SK-N-SH (cell line): ENCODE data around the gene OR10H5.

ENCODE experiments used
- EZH2phosphoT487 ChIP-seq: fragments of 200-600 bp; sonication (generic); IDR thresholded peaks from 2 replicates; pipeline ENCODE4 v1.6.1; 2017; ENCODE audit warnings: low read depth, mixed run types, mild to moderate bottlenecking, antibody characterized with exemption, moderate library complexity, borderline replicate concordance
- JUND ChIP-seq: IDR thresholded peaks from 2 replicates; pipeline ENCODE4 v1.4.0; 2012
- MXI1 ChIP-seq: IDR thresholded peaks from 2 replicates; pipeline ENCODE4 v1.6.1; 2012; ENCODE audit warnings: mild to moderate bottlenecking, low read depth, low read length, improper control_type of control experiment
- POLR2AphosphoS5 ChIP-seq: IDR thresholded peaks from 2 replicates; pipeline ENCODE4 v1.6.1; 2012; ENCODE audit warnings: low read depth, low read length
- RAD21 ChIP-seq: IDR thresholded peaks from 2 replicates; pipeline ENCODE4 v1.6.1; 2012; ENCODE audit warnings: mild to moderate bottlenecking, low read length
- TF ChIP-seq, protein P1 (sequence below): fragments of 200-600 bp; sonication (generic); IDR thresholded peaks from 2 replicates; pipeline ENCODE4 v1.6.1; 2017; ENCODE audit warnings: antibody characterized with exemption, mild to moderate bottlenecking, moderate library complexity
- TF ChIP-seq, protein P2 (sequence below): fragments of 150-350 bp; IDR thresholded peaks from 2 replicates; pipeline ENCODE4 v1.6.1; 2016; ENCODE audit warnings: mild to moderate bottlenecking, low read depth, low read length
- TF ChIP-seq, protein P3 (sequence below): IDR thresholded peaks from 2 replicates; pipeline ENCODE4 v1.6.1; 2012; ENCODE audit warnings: mild to moderate bottlenecking, low read depth, low read length, moderate library complexity

DNA sequence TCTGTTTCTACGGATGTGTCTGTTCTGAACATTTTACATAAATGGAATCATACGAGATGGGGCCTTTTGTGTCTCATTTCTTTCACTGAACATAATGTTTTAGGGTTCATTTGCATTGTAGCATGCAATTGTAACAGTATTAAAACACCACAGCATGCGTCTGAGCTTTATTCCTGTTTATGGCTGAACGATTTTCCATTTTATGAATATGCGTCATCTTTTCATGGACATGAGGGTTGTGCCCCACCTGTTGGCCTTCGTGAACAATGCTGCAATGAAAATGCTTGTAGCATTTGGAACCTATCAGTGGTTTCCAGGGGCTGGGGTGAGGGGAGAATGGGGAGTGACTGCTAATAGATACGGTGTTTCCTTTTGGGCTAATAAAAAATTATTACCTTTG is 22.9 kb downstream of the OR10H5 start:
- TF ChIP-seq, protein P1, sequence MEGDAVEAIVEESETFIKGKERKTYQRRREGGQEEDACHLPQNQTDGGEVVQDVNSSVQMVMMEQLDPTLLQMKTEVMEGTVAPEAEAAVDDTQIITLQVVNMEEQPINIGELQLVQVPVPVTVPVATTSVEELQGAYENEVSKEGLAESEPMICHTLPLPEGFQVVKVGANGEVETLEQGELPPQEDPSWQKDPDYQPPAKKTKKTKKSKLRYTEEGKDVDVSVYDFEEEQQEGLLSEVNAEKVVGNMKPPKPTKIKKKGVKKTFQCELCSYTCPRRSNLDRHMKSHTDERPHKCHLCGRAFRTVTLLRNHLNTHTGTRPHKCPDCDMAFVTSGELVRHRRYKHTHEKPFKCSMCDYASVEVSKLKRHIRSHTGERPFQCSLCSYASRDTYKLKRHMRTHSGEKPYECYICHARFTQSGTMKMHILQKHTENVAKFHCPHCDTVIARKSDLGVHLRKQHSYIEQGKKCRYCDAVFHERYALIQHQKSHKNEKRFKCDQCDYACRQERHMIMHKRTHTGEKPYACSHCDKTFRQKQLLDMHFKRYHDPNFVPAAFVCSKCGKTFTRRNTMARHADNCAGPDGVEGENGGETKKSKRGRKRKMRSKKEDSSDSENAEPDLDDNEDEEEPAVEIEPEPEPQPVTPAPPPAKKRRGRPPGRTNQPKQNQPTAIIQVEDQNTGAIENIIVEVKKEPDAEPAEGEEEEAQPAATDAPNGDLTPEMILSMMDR = peak; percentile 38
- TF ChIP-seq, protein P2, sequence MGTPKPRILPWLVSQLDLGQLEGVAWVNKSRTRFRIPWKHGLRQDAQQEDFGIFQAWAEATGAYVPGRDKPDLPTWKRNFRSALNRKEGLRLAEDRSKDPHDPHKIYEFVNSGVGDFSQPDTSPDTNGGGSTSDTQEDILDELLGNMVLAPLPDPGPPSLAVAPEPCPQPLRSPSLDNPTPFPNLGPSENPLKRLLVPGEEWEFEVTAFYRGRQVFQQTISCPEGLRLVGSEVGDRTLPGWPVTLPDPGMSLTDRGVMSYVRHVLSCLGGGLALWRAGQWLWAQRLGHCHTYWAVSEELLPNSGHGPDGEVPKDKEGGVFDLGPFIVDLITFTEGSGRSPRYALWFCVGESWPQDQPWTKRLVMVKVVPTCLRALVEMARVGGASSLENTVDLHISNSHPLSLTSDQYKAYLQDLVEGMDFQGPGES = no peak
- TF ChIP-seq JUND (no peak), RAD21 (no peak), POLR2AphosphoS5 (no peak), MXI1 (no peak), EZH2phosphoT487 (no peak)
- TF ChIP-seq, protein P3, sequence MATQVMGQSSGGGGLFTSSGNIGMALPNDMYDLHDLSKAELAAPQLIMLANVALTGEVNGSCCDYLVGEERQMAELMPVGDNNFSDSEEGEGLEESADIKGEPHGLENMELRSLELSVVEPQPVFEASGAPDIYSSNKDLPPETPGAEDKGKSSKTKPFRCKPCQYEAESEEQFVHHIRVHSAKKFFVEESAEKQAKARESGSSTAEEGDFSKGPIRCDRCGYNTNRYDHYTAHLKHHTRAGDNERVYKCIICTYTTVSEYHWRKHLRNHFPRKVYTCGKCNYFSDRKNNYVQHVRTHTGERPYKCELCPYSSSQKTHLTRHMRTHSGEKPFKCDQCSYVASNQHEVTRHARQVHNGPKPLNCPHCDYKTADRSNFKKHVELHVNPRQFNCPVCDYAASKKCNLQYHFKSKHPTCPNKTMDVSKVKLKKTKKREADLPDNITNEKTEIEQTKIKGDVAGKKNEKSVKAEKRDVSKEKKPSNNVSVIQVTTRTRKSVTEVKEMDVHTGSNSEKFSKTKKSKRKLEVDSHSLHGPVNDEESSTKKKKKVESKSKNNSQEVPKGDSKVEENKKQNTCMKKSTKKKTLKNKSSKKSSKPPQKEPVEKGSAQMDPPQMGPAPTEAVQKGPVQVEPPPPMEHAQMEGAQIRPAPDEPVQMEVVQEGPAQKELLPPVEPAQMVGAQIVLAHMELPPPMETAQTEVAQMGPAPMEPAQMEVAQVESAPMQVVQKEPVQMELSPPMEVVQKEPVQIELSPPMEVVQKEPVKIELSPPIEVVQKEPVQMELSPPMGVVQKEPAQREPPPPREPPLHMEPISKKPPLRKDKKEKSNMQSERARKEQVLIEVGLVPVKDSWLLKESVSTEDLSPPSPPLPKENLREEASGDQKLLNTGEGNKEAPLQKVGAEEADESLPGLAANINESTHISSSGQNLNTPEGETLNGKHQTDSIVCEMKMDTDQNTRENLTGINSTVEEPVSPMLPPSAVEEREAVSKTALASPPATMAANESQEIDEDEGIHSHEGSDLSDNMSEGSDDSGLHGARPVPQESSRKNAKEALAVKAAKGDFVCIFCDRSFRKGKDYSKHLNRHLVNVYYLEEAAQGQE = no peak
